Measurements from ENCODE around the gene ZNF502. TPM values are rescaled to one million over a fixed set of nuclear protein-coding genes. Genes with fewer than 3 reads are reported as not detected.

The ZNF502 gene
- total RNA-seq, 2 donors from 2014 or later, result 2.3 TPM

DNA sequence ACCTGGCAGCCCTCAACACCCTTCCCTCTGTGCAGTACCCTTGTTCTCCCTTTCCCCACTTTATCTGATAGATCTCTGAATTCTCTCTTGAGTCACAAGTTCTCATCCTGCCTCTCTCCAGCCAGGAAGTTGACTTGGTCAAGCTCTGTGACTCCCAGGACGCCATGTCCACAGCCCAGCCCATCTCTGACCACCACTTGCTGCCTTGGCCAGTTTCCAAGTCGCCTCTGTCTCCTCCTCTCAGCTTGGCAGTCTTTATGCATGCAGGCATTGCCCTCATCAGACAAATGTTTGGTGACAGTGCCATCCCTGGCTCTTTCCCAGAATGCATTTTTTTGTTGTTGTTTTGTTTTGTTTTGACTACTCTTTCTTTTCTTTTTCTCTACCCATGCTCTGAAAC lies 38.2 kb upstream of the ZNF502 start:
- Histone ChIP-seq H3K4me3 (no peak overlapping the region), H3K9me3 (no peaks in the 10 kb centered on the region), H3K27me3 (no peaks in the 10 kb centered on the region), H3K4me1 (no peaks in the 10 kb centered on the region), H3K27ac (no peak overlapping the region), H3K36me3 (replicated peaks in 1 of 2; ENCODE audit: insufficient read depth in 1 of 2, low read depth in 2 of 2) (no peaks in the 10 kb centered on the region)
- TF ChIP-seq POLR2A (IDR thresholded peaks at IDR 0.05) (no peak), CTCF (IDR thresholded peaks at IDR 0.05) (no peak)
- DNase-seq (no peak), ATAC-seq (no peak)
- WGBS, 2 donors, result 73 to 74% methylated on average over 2 of the region's 2 CpGs
- intact Hi-C loops (cut with DNase I), result no loop called here

DNA sequence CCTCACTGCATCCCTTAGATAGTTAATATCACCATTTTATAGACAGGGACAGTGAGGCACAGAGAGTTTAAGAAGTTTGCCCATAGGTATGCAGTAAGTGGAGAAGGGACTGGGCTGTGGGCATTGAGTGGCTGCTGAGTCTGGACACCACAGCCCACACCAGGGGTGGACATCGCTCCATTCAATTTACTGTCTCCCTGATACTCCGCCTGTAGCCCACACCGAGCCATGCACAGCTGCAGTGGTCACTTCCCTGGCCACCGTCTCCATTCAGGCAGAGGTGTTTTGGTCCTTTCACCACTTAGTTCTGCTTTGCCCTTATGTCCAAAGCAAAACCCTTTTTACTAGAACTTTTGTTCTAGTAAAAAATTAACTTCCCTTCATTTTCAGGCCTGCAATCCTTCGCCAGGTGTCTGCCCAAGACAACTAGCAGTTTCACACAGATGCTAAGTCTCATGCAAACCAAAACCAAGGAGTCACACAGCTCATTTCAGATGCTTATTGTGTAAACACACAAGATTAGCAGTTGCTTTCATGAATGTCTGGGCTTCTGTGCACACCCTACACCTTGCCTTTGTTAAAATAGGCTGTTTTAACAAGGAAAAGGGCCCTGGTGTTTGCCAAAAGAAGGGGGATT lies 33.9 kb upstream of the ZNF502 start:
- no peak overlapping the region for H3K27ac ChIP-seq
- intact Hi-C loops (cut with DNase I), result no loop called here
- TF ChIP-seq CTCF (IDR thresholded peaks at IDR 0.05), result no peak
- TF ChIP-seq POLR2A (IDR thresholded peaks at IDR 0.05), result no peak
- 88 to 99% methylated on average over 5 of the region's 5 CpGs for WGBS, 2 donors
- ATAC-seq, result no peak
- H3K36me3 ChIP-seq (replicated peaks in 1 of 2; ENCODE audit: insufficient read depth in 1 of 2, low read depth in 2 of 2), result no peaks in the 10 kb centered on the region
- no peak overlapping the region for H3K4me3 ChIP-seq
- DNase-seq, result no peak
- no peaks in the 10 kb centered on the region for H3K4me1 ChIP-seq
- no peaks in the 10 kb centered on the region for H3K9me3 ChIP-seq
- no peaks in the 10 kb centered on the region for H3K27me3 ChIP-seq

DNA sequence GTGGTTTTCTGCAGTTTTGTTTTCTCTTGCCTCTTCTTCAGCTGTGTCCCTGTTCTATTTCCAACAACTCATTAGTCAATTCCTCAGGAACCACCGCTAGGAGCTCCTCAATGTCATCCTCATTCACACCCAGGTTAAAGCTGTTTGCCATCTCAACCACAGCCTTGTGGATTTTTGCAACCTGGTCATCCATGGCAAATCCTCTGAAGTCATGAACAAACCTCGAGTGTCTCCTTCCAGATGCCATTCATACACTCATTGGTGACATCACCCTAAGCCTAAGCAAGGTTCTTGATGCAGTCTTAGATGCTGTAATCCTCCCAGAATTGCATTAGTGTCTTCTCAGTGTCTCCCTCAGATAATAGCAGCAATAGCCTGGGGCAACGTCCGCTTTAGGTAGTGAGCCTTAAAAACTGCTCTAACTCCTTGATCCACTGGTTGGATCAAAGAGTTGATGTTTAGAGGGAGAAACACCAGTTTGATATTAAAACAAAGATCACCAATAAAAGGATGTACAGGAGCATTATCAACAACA lies 31.5 kb upstream of the ZNF502 start:
- Histone ChIP-seq H3K9me3 (no peaks in the 10 kb centered on the region), H3K27me3 (no peaks in the 10 kb centered on the region), H3K4me3 (no peak overlapping the region), H3K27ac (no peak overlapping the region), H3K36me3 (replicated peaks in 1 of 2; ENCODE audit: insufficient read depth in 1 of 2, low read depth in 2 of 2) (no peaks in the 10 kb centered on the region), H3K4me1 (peaks cover 14% of the 10 kb centered on the region)
- no peak for ATAC-seq
- DNase-seq, result no peak
- TF ChIP-seq POLR2A (IDR thresholded peaks at IDR 0.05) (no peak), CTCF (IDR thresholded peaks at IDR 0.05) (no peak)
- intact Hi-C loops (cut with DNase I), result no loop called here
- 94 to 100% methylated on average over 4 of the region's 4 CpGs for WGBS, 2 donors

GRCh38 chr3:44682182-44682896 lies 30.1 kb upstream of the ZNF502 start:
- Histone ChIP-seq H3K4me1 (peaks cover 18% of the 10 kb centered on the region), H3K4me3 (no peak overlapping the region), H3K27ac (no peak overlapping the region), H3K36me3 (replicated peaks in 1 of 2; ENCODE audit: insufficient read depth in 1 of 2, low read depth in 2 of 2) (no peaks in the 10 kb centered on the region), H3K27me3 (no peaks in the 10 kb centered on the region), H3K9me3 (no peaks in the 10 kb centered on the region)
- WGBS, 2 donors, result 91 to 95% methylated on average over 2 of the region's 2 CpGs
- ATAC-seq, result no peak
- DNase-seq, result no peak
- intact Hi-C loops (cut with DNase I), result no loop called here
- TF ChIP-seq POLR2A (IDR thresholded peaks at IDR 0.05), result no peak
- TF ChIP-seq CTCF (IDR thresholded peaks at IDR 0.05), result no peak
